SK-N-SH (cell line): ENCODE results near the gene ZNF398. TPM values are rescaled to one million over a fixed set of nuclear protein-coding genes. Genes with fewer than 3 reads are reported as not detected.

Experiments
- CTCF ChIA-PET: fragments of 300-600, 350-600 bp; formaldehyde crosslinking; extraction: SDS; loops from one replicate; lab custom pipeline; 2021; lab: Yijun Ruan, JAX
- POLR2A ChIA-PET: fragments of 350-600 bp; sonication (Branson Sonifier 250); formaldehyde crosslinking; extraction: SDS; loops from one replicate; lab custom pipeline; 2020; ENCODE audit warnings: antibody characterized with exemption, inconsistent platforms; lab: Yijun Ruan, JAX
- DNase-seq: peaks from one replicate; pipeline ENCODE4 v3.0.0; 2012
- H2AFZ ChIP-seq: fragments of 200-600 bp; sonication (generic); 2 replicates; pipeline ENCODE4 v1.8.1; 2016; ENCODE audit warnings: antibody characterized with exemption, mild to moderate bottlenecking, low read depth
- H3F3A ChIP-seq: fragments of 200-600 bp; sonication (generic); replicated peaks from 2 replicates; pipeline ENCODE3; 2016; ENCODE audit warnings: antibody characterized with exemption, mild to moderate bottlenecking; ENCODE audit not compliant: insufficient read depth
- H3K27ac ChIP-seq, 2 experiments: fragments of 200-500 bp in 1 of 2; fragments of 200-600 bp in 1 of 2; sonication (Bioruptor generic) in 1 of 2; sonication (generic), shearing (Covaris generic) in 1 of 2; 2 replicates each; pipeline versions ENCODE4 v1.5.1 to v1.6.1; 2014 to 2016; ENCODE audit warnings: low read depth in 2 of 2, inconsistent platforms in 1 of 2, low read length in 1 of 2, mild to moderate bottlenecking in 1 of 2, mixed read lengths in 1 of 2
- H3K27me3 ChIP-seq: fragments of 200-600 bp; sonication (generic), shearing (Covaris generic); 2 replicates; pipeline ENCODE4 v1.6.1; 2016; ENCODE audit warnings: mixed run types; ENCODE audit not compliant: insufficient read depth
- H3K36me3 ChIP-seq, 2 experiments: fragments of 200-500 bp in 1 of 2; fragments of 200-600 bp in 1 of 2; sonication (Bioruptor generic) in 1 of 2; sonication (generic) in 1 of 2; replicated peaks in 1 of 2; 2 replicates each; pipeline versions ENCODE3 to v1.5.1; 2014 to 2016; ENCODE audit warnings: low read length in 1 of 2, mild to moderate bottlenecking in 1 of 2; ENCODE audit not compliant: insufficient read depth in 2 of 2, control insufficient read depth in 1 of 2
- H3K4me1 ChIP-seq, 2 experiments: fragments of 200-500 bp in 1 of 2; fragments of 200-600 bp in 1 of 2; sonication (Bioruptor generic) in 1 of 2; sonication (generic), shearing (Covaris generic) in 1 of 2; 2 replicates each; pipeline versions ENCODE4 v1.5.1 to v1.6.1; 2014 to 2016; ENCODE audit warnings: low read depth in 1 of 2, low read length in 1 of 2, mixed run types in 1 of 2; ENCODE audit not compliant: insufficient read depth in 2 of 2, control insufficient read depth in 1 of 2
- H3K4me2 ChIP-seq: fragments of 200-600 bp; sonication (generic), shearing (Covaris generic); 2 replicates; pipeline ENCODE4 v1.6.1; 2017; ENCODE audit warnings: mixed run types
- H3K4me3 ChIP-seq, 2 experiments: fragments of 200-500 bp in 1 of 2; fragments of 200-600 bp in 1 of 2; sonication (Bioruptor generic) in 1 of 2; sonication (generic), shearing (Covaris generic) in 1 of 2; 2 replicates each; pipeline versions ENCODE4 v1.5.1 to v1.8.1; 2014 to 2016; ENCODE audit warnings: low read depth in 2 of 2, inconsistent platforms in 1 of 2, low read length in 1 of 2, mild to moderate bottlenecking in 1 of 2, mixed read lengths in 1 of 2, moderate library complexity in 1 of 2
- H3K79me2 ChIP-seq: fragments of 200-600 bp; sonication (generic); 2 replicates; pipeline ENCODE4 v1.8.1; 2017; ENCODE audit warnings: mild to moderate bottlenecking; ENCODE audit not compliant: insufficient read depth
- H3K9ac ChIP-seq: fragments of 200-600 bp; sonication (generic); 2 replicates; pipeline ENCODE4 v1.6.1; 2017; ENCODE audit warnings: mixed run types
- H3K9me2 ChIP-seq: fragments of 200-600 bp; sonication (generic); 2 replicates; pipeline ENCODE4 v1.6.1; 2017; ENCODE audit warnings: mixed run types
- H3K9me3 ChIP-seq: fragments of 200-600 bp; sonication (generic); 2 replicates; pipeline ENCODE4 v1.6.1; 2017; ENCODE audit warnings: mixed run types, mild to moderate bottlenecking, moderate library complexity
- H4K20me1 ChIP-seq: fragments of 200-600 bp; sonication (generic); 2 replicates; pipeline ENCODE4 v1.6.1; 2017; ENCODE audit warnings: mild to moderate bottlenecking, mixed run types; ENCODE audit not compliant: insufficient read depth
- CHD2 ChIP-seq: fragments of 150-350 bp; IDR thresholded peaks from 2 replicates; pipeline ENCODE4 v1.6.1; 2018; ENCODE audit warnings: low read length; ENCODE audit not compliant: partially characterized antibody
- EP300 ChIP-seq, 2 experiments: IDR thresholded peaks; 2 replicates each; pipeline versions ENCODE4 v1.4.0 to v1.6.1; 2012; ENCODE audit warnings: borderline replicate concordance in 1 of 2, low read depth in 1 of 2, low read length in 1 of 2
- EZH2phosphoT487 ChIP-seq: fragments of 200-600 bp; sonication (generic); IDR thresholded peaks from 2 replicates; pipeline ENCODE4 v1.6.1; 2017; ENCODE audit warnings: low read depth, mixed run types, mild to moderate bottlenecking, antibody characterized with exemption, moderate library complexity, borderline replicate concordance
- GABPA ChIP-seq: IDR thresholded peaks from 2 replicates; pipeline ENCODE4 v1.4.0; 2012; ENCODE audit warnings: low read depth, mild to moderate bottlenecking
- JUND ChIP-seq: IDR thresholded peaks from 2 replicates; pipeline ENCODE4 v1.4.0; 2012
- MXI1 ChIP-seq: IDR thresholded peaks from 2 replicates; pipeline ENCODE4 v1.6.1; 2012; ENCODE audit warnings: mild to moderate bottlenecking, low read depth, low read length, improper control_type of control experiment
- NFIC ChIP-seq: IDR thresholded peaks from 2 replicates; pipeline ENCODE4 v1.4.0; 2012; ENCODE audit warnings: borderline replicate concordance
- NRF1 ChIP-seq: IDR thresholded peaks from 2 replicates; pipeline ENCODE4 v1.6.1; 2012; ENCODE audit warnings: low read depth, mild to moderate bottlenecking, low read length
- RCOR1 ChIP-seq: fragments of 150-350 bp; IDR thresholded peaks from 2 replicates; pipeline ENCODE4 v1.6.1; 2017; ENCODE audit warnings: antibody characterized with exemption, low read length
- RFX5 ChIP-seq: IDR thresholded peaks from 2 replicates; pipeline ENCODE4 v1.6.1; 2012; ENCODE audit warnings: mild to moderate bottlenecking, improper control_type of control experiment, low read length
- RXRA ChIP-seq: IDR thresholded peaks from 2 replicates; pipeline ENCODE4 v1.4.0; 2012; ENCODE audit warnings: low read depth, mild to moderate bottlenecking, borderline replicate concordance
- TAF1 ChIP-seq: IDR thresholded peaks from 2 replicates; pipeline ENCODE4 v1.6.1; 2012; ENCODE audit warnings: low read depth, mild to moderate bottlenecking, low read length, moderate library complexity, borderline replicate concordance
- TCF12 ChIP-seq: IDR thresholded peaks from 2 replicates; pipeline ENCODE4 v1.4.0; 2012
- YY1 ChIP-seq: IDR thresholded peaks from 2 replicates; pipeline ENCODE4 v1.4.0; 2012; ENCODE audit warnings: low read depth, mild to moderate bottlenecking
- WGBS: methylation state at CpG from one replicate; pipeline ENCODE4 v1.1.6; 2017; ENCODE audit warnings: low lambda C conversion rate; 5-methylcytosine and 5-hydroxymethylcytosine counted together
- polyA plus RNA-seq, 3 experiments: library from polyadenylated mRNA; depleted of rRNA; stranded (reverse); fragments of >200 nt; gene quantifications; 2 replicates each; pipeline ENCODE4 v1.2.3, GENCODE V29; 2012
- TF ChIP-seq, protein P1 (sequence below): fragments of 150-350 bp; IDR thresholded peaks from 2 replicates; pipeline ENCODE4 v1.6.1; 2017; ENCODE audit warnings: antibody characterized with exemption, low read length, low read depth, borderline replicate concordance
- TF ChIP-seq, protein P2 (sequence below): IDR thresholded peaks from 2 replicates; pipeline ENCODE4; 2012
- TF ChIP-seq, protein P3 (sequence below): IDR thresholded peaks from 2 replicates; pipeline ENCODE4 v1.6.1; 2012; ENCODE audit warnings: mild to moderate bottlenecking, low read depth, low read length, moderate library complexity
- TF ChIP-seq, protein P4 (sequence below): fragments of 150-350 bp; IDR thresholded peaks from 2 replicates; pipeline ENCODE4 v1.6.1; 2016; ENCODE audit warnings: mild to moderate bottlenecking, low read depth, low read length

The ZNF398 gene
- polyA plus RNA-seq, 1 of the 3 experiments (the other 2 are of a cell fraction) = 4.5 TPM

- H3K4me2 ChIP-seq = no peak overlapping the region
- H3K4me1 ChIP-seq = no peaks in the 10 kb centered on the region
- no peak overlapping the region for H2AFZ ChIP-seq
- no peaks in the 10 kb centered on the region for H3K9me2 ChIP-seq
- no peaks in the 10 kb centered on the region for H3K27me3 ChIP-seq
- peaks cover 74 to 85% of the 10 kb centered on the region in 2 experiments for H3K36me3 ChIP-seq
- peaks cover 83% of the 10 kb centered on the region for H3K79me2 ChIP-seq
- H3K27ac ChIP-seq = no peak overlapping the region
- no peaks in the 10 kb centered on the region for H3K9me3 ChIP-seq
- peaks cover 10% of the 10 kb centered on the region for H3F3A ChIP-seq
- ChIA-PET CTCF (interaction anchor here (1.6 kb wide), 1 partner anchor 9 kb away, joined by 5 read pairs; no protein-coding TSS in a partner anchor), POLR2A (no interaction called here)
- no peak for DNase-seq
- no peak for TF ChIP-seq TAF1
- TF ChIP-seq, protein P1, sequence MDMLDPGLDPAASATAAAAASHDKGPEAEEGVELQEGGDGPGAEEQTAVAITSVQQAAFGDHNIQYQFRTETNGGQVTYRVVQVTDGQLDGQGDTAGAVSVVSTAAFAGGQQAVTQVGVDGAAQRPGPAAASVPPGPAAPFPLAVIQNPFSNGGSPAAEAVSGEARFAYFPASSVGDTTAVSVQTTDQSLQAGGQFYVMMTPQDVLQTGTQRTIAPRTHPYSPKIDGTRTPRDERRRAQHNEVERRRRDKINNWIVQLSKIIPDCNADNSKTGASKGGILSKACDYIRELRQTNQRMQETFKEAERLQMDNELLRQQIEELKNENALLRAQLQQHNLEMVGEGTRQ = no peak
- TF ChIP-seq EP300 (IDR thresholded peaks at IDR 0.05; ENCODE audit: borderline replicate concordance in 1 of 2, low read depth in 1 of 2, low read length in 1 of 2) = no peak
- TF ChIP-seq YY1 = no peak
- no peak for TF ChIP-seq NRF1
- no peak for TF ChIP-seq GABPA
- H3K4me3 ChIP-seq = no peak overlapping the region
- peaks cover 10% of the 10 kb centered on the region for H4K20me1 ChIP-seq
- whole genome bisulfite sequencing = 96% methylated on average over 6 of the region's 6 CpGs
- no peak overlapping the region for H3K9ac ChIP-seq
These were observed 55.6 kb downstream of the ZNF398 start for GRCh38 chr7:149202831-149203231.

- H3K4me3 ChIP-seq = no peak overlapping the region
- H2AFZ ChIP-seq = no peak overlapping the region
- H3K36me3 ChIP-seq = peaks cover 62 to 81% of the 10 kb centered on the region in 2 experiments
- H3K9me2 ChIP-seq = no peaks in the 10 kb centered on the region
- 97% methylated on average over 18 of the region's 18 CpGs for WGBS
- H3K27ac ChIP-seq = no peak overlapping the region
- H3K9me3 ChIP-seq = no peaks in the 10 kb centered on the region
- no peaks in the 10 kb centered on the region for H3K27me3 ChIP-seq
- ChIA-PET CTCF (interaction anchor here (1.8 kb wide), 1 partner anchor 11 kb away, joined by 5 read pairs; the partner anchor contains the start of gene ZNF282), POLR2A (interaction anchor here (0.7 kb wide), 1 partner anchor 10 kb away, joined by 3 read pairs; the partner anchor contains the start of gene ZNF282)
- H3K79me2 ChIP-seq = peaks cover 59% of the 10 kb centered on the region
- no peak for DNase-seq
- no peak overlapping the region for H3K9ac ChIP-seq
- H3F3A ChIP-seq = peaks cover 14% of the 10 kb centered on the region
- H3K4me1 ChIP-seq = peaks cover 0 to 5% of the 10 kb centered on the region in 2 experiments; a peak in 1 of 4 replicates
- peaks cover 9% of the 10 kb centered on the region; the same call in 1 of the 2 replicates for H4K20me1 ChIP-seq
- no peak overlapping the region for H3K4me2 ChIP-seq
- TF ChIP-seq, protein P1 = no peak
- TF ChIP-seq RCOR1 = no peak
- TF ChIP-seq NFIC = no peak
- TF ChIP-seq RXRA = no peak
- TF ChIP-seq TAF1 = no peak
- TF ChIP-seq, protein P2, sequence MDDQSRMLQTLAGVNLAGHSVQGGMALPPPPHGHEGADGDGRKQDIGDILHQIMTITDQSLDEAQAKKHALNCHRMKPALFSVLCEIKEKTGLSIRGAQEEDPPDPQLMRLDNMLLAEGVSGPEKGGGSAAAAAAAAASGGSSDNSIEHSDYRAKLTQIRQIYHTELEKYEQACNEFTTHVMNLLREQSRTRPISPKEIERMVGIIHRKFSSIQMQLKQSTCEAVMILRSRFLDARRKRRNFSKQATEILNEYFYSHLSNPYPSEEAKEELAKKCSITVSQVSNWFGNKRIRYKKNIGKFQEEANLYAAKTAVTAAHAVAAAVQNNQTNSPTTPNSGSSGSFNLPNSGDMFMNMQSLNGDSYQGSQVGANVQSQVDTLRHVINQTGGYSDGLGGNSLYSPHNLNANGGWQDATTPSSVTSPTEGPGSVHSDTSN = no peak
- no peak for TF ChIP-seq CHD2
- no peak for TF ChIP-seq EZH2phosphoT487
- TF ChIP-seq TCF12 = no peak
- TF ChIP-seq MXI1 = no peak
- TF ChIP-seq JUND = no peak
- TF ChIP-seq, protein P3, sequence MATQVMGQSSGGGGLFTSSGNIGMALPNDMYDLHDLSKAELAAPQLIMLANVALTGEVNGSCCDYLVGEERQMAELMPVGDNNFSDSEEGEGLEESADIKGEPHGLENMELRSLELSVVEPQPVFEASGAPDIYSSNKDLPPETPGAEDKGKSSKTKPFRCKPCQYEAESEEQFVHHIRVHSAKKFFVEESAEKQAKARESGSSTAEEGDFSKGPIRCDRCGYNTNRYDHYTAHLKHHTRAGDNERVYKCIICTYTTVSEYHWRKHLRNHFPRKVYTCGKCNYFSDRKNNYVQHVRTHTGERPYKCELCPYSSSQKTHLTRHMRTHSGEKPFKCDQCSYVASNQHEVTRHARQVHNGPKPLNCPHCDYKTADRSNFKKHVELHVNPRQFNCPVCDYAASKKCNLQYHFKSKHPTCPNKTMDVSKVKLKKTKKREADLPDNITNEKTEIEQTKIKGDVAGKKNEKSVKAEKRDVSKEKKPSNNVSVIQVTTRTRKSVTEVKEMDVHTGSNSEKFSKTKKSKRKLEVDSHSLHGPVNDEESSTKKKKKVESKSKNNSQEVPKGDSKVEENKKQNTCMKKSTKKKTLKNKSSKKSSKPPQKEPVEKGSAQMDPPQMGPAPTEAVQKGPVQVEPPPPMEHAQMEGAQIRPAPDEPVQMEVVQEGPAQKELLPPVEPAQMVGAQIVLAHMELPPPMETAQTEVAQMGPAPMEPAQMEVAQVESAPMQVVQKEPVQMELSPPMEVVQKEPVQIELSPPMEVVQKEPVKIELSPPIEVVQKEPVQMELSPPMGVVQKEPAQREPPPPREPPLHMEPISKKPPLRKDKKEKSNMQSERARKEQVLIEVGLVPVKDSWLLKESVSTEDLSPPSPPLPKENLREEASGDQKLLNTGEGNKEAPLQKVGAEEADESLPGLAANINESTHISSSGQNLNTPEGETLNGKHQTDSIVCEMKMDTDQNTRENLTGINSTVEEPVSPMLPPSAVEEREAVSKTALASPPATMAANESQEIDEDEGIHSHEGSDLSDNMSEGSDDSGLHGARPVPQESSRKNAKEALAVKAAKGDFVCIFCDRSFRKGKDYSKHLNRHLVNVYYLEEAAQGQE = no peak
- TF ChIP-seq RFX5 = no peak
- TF ChIP-seq, protein P4, sequence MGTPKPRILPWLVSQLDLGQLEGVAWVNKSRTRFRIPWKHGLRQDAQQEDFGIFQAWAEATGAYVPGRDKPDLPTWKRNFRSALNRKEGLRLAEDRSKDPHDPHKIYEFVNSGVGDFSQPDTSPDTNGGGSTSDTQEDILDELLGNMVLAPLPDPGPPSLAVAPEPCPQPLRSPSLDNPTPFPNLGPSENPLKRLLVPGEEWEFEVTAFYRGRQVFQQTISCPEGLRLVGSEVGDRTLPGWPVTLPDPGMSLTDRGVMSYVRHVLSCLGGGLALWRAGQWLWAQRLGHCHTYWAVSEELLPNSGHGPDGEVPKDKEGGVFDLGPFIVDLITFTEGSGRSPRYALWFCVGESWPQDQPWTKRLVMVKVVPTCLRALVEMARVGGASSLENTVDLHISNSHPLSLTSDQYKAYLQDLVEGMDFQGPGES = no peak
These were observed 58.6 kb downstream of the ZNF398 start for GRCh38 chr7:149205690-149206381.
